Measurements from ENCODE around the gene MRTFB. TPM values are rescaled to one million over a fixed set of nuclear protein-coding genes. Genes with fewer than 3 reads are reported as not detected.

MRTFB gene
- total and polyA plus RNA-seq, 2 of the 13 experiments (the other 11 are each of a cell fraction or from before 2014, with no cell fraction given) = 11.4 to 14.0 TPM

- TF ChIP-seq ZNF280B (CRISPR knock-in tag; IDR thresholded peaks at IDR 0.05; ENCODE audit: borderline replicate concordance) (no peak; the same call in 1 of the 2 replicates), ZBTB3 (CRISPR knock-in tag; IDR thresholded peaks at IDR 0.05; ENCODE audit: borderline replicate concordance, low read depth) (peak; percentile 94), ZSCAN31 (CRISPR knock-in tag; IDR thresholded peaks at IDR 0.05; ENCODE audit: low read depth) (peak; percentile 92), RBM39 (IDR thresholded peaks at IDR 0.05; ENCODE audit: low read depth, low read length, poor library complexity, severe bottlenecking) (peak; percentile 61), ZNF20 (CRISPR knock-in tag; IDR thresholded peaks at IDR 0.05) (no peak), HMG20B (CRISPR knock-in tag; conservative IDR thresholded peaks at IDR 0.05) (no peak), ZNF124 (CRISPR knock-in tag; IDR thresholded peaks at IDR 0.05) (peak; percentile 99), UBTF (CRISPR knock-in tag; IDR thresholded peaks at IDR 0.05) (peak; percentile 94), CENPT (CRISPR knock-in tag; IDR thresholded peaks at IDR 0.05; ENCODE audit: low read depth) (peak; percentile 98), ZFP41 (CRISPR knock-in tag; IDR thresholded peaks at IDR 0.05; ENCODE audit: borderline replicate concordance) (no peak; the same call in 1 of the 2 replicates), ZNF672 (CRISPR knock-in tag; IDR thresholded peaks at IDR 0.05) (no peak), ZFP36L1 (CRISPR knock-in tag; IDR thresholded peaks at IDR 0.05) (peak; percentile 94), SMAD1 (CRISPR knock-in tag; IDR thresholded peaks at IDR 0.05; ENCODE audit: borderline replicate concordance, low read depth) (peak; percentile 99), CEBPZ (IDR thresholded peaks at IDR 0.05; ENCODE audit: low read length) (no peak), ZNF337 (CRISPR knock-in tag; IDR thresholded peaks at IDR 0.05; ENCODE audit: borderline replicate concordance, low read depth) (peak; percentile 68), CHCHD3 (CRISPR knock-in tag; IDR thresholded peaks at IDR 0.05) (0 out of 2 replicates have a peak, but pooled peaks have one; percentile 62), KAT8 (CRISPR knock-in tag; IDR thresholded peaks at IDR 0.05) (peak; percentile 90), GATA4 (IDR thresholded peaks at IDR 0.05; ENCODE audit: borderline replicate concordance, low read depth) (peak; percentile 56; the same call in 1 of the 2 replicates), MIXL1 (CRISPR knock-in tag; IDR thresholded peaks at IDR 0.05) (peak; percentile 91; the same call in 1 of the 2 replicates), ZNF282 (IDR thresholded peaks at IDR 0.05; ENCODE audit: partially characterized antibody) (no peak), ZNF652 (CRISPR knock-in tag; IDR thresholded peaks at IDR 0.05; ENCODE audit: borderline replicate concordance, low read depth) (no peak), PCBP2 (optimal IDR thresholded peaks at IDR 0.05; ENCODE audit: low read depth, low read length, poor library complexity, severe bottlenecking) (no peak), PHB2 (IDR thresholded peaks at IDR 0.05; ENCODE audit: partially characterized antibody) (no peak)
Observed at GRCh38 chr16:14285513-14286367, 214.6 kb downstream of the MRTFB start (continued).

All from HepG2 (cell line).